Activated CD8-positive, alpha-beta T cell treated with anti-CD3 and anti-CD28 coated beads for 36 hours (primary cell): Measurements from ENCODE around the gene MGLL. TPM values are rescaled to one million over a fixed set of nuclear protein-coding genes. Genes with fewer than 3 reads are reported as not detected.

Experiments
- ATAC-seq: fragments of 200-7000 bp; cut with Tn5 transposase; one replicate; pipeline ENCODE4 v1.10.0; 2021; ENCODE audit warnings: mild to moderate bottlenecking, moderate library complexity
- CTCF ChIA-PET: fragments of 350-600 bp; sonication (Branson Sonifier 250); formaldehyde crosslinking; loops from one replicate; lab custom pipeline; 2021; ENCODE audit warnings: antibody characterized with exemption; lab: Charles Lee
- POLR2A ChIA-PET: fragments of 350-600 bp; sonication (Branson Sonifier 250); formaldehyde crosslinking; loops from one replicate; lab custom pipeline; 2021; ENCODE audit warnings: antibody characterized with exemption; lab: Charles Lee
- DNase-seq: peaks from one replicate; pipeline ENCODE4 v3.0.0-alpha.2; 2020
- H3K27ac Mint-ChIP-seq: one replicate; pipeline ENCODE4 v1.8.0; 2021; ENCODE audit warnings: mild to moderate bottlenecking, mixed read lengths
- H3K27me3 Mint-ChIP-seq: one replicate; pipeline ENCODE4 v1.8.0; 2021; ENCODE audit warnings: mixed read lengths
- H3K36me3 Mint-ChIP-seq: one replicate; pipeline ENCODE4 v1.8.0; 2021; ENCODE audit warnings: low read depth, mixed read lengths
- H3K4me1 Mint-ChIP-seq: one replicate; pipeline ENCODE4 v1.8.0; 2021; ENCODE audit warnings: low read depth, mixed read lengths
- H3K4me3 Mint-ChIP-seq: one replicate; pipeline ENCODE4 v1.8.0; 2021; ENCODE audit warnings: mild to moderate bottlenecking, moderate library complexity, mixed read lengths
- H3K9me3 Mint-ChIP-seq: one replicate; pipeline ENCODE4 v1.8.0; 2021; ENCODE audit warnings: mixed read lengths
- CTCF ChIP-seq: fragments of 200-600 bp; IDR thresholded peaks from one replicate; pipeline ENCODE4 v1.8.0; 2022; ENCODE audit warnings: antibody characterized with exemption, mild to moderate bottlenecking
- intact Hi-C: fragments of 100-400 bp; cut with micrococcal nuclease; formaldehyde crosslinking; loops from one replicate; pipeline ENCODE4 v1.10.0; 2022
- total RNA-seq, 2 experiments: library from RNA; stranded (reverse); gene quantifications; one replicate each; pipeline ENCODE4 v1.2.3, GENCODE V29; 2021

MGLL gene
- total RNA-seq, 2 experiments from 2014 or later = 1.1 to 3.1 TPM

GRCh38 chr3:127716384-127716783 is 105.9 kb downstream of the MGLL start:
- Mint-ChIP-seq H3K27me3 (peaks cover 3% of the 10 kb centered on the region), H3K4me1 (no peaks in the 10 kb centered on the region), H3K36me3 (no peaks in the 10 kb centered on the region), H3K9me3 (no peaks in the 10 kb centered on the region), H3K27ac (no peak overlapping the region), H3K4me3 (no peak overlapping the region)
- intact Hi-C loops = no loop called here
- ChIA-PET CTCF (interaction anchor here (1.0 kb wide), 1 partner anchor 21 kb away, joined by 3 read pairs; no protein-coding TSS in a partner anchor), POLR2A (no interaction called here)
- no peak for ATAC-seq
- DNase-seq = no peak
- no peak for TF ChIP-seq CTCF

DNA sequence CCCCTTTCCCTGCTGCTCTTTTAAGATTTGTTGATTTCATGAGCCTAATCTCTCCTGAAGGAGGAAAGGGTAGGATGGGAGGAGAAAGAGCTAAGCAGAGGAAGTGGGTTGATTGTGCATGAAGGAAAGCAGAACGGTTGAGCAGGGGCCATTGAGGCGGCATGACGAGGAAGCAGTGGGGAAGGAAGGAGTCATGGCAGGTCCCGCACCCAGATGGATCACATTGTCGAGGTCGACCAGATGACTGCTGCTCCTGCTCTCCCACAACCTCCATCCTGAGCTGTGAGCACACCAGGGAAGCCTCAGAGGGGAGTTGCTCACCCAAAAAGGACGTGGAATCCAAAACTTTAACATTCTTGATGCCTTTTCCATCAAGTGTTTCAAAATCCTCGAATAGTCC is 106.8 kb downstream of the MGLL start:
- Mint-ChIP-seq H3K4me3 (no peak overlapping the region), H3K27me3 (peaks cover 3% of the 10 kb centered on the region), H3K9me3 (no peaks in the 10 kb centered on the region), H3K36me3 (no peaks in the 10 kb centered on the region), H3K27ac (no peak overlapping the region), H3K4me1 (no peaks in the 10 kb centered on the region)
- TF ChIP-seq CTCF = no peak
- no peak for DNase-seq
- ChIA-PET POLR2A (no interaction called here), CTCF (interaction anchor here (1.0 kb wide), 1 partner anchor 20 kb away, joined by 3 read pairs; no protein-coding TSS in a partner anchor)
- intact Hi-C loops = no loop called here
- no peak for ATAC-seq

GRCh38 chr3:127714866-127715265 is 107.4 kb downstream of the MGLL start:
- ATAC-seq = no peak
- Mint-ChIP-seq H3K4me1 (no peaks in the 10 kb centered on the region), H3K27me3 (peaks cover 3% of the 10 kb centered on the region), H3K4me3 (no peak overlapping the region), H3K27ac (no peak overlapping the region), H3K9me3 (no peaks in the 10 kb centered on the region), H3K36me3 (no peaks in the 10 kb centered on the region)
- intact Hi-C loops = no loop called here
- ChIA-PET POLR2A (no interaction called here), CTCF (no interaction called here)
- no peak for TF ChIP-seq CTCF
- no peak for DNase-seq

GRCh38 chr3:127714125-127714571 is 108.2 kb downstream of the MGLL start:
- no peaks in the 10 kb centered on the region for H3K36me3 Mint-ChIP-seq
- TF ChIP-seq CTCF = no peak
- no peak overlapping the region for H3K4me3 Mint-ChIP-seq
- no peak for ATAC-seq
- no peak for DNase-seq
- CTCF ChIA-PET = no interaction called here
- no peaks in the 10 kb centered on the region for H3K9me3 Mint-ChIP-seq
- H3K4me1 Mint-ChIP-seq = no peaks in the 10 kb centered on the region
- peaks cover 3% of the 10 kb centered on the region for H3K27me3 Mint-ChIP-seq
- intact Hi-C loops = no loop called here
- POLR2A ChIA-PET = interaction anchor here (0.6 kb wide), 1 partner anchor 156 kb away, joined by 4 read pairs; no protein-coding TSS in a partner anchor
- H3K27ac Mint-ChIP-seq = no peak overlapping the region

GRCh38 chr3:127712881-127713771 is 109.2 kb downstream of the MGLL start:
- ATAC-seq (no peak), DNase-seq (no peak)
- POLR2A ChIA-PET = no interaction called here
- H3K27ac Mint-ChIP-seq = no peak overlapping the region
- CTCF ChIA-PET = interaction anchor here (1.0 kb wide), 1 partner anchor 18 kb away, joined by 3 read pairs; no protein-coding TSS in a partner anchor
- no peaks in the 10 kb centered on the region for H3K9me3 Mint-ChIP-seq
- H3K4me1 Mint-ChIP-seq = no peaks in the 10 kb centered on the region
- no peaks in the 10 kb centered on the region for H3K36me3 Mint-ChIP-seq
- H3K27me3 Mint-ChIP-seq = peaks cover 3% of the 10 kb centered on the region
- intact Hi-C loops = no loop called here
- H3K4me3 Mint-ChIP-seq = no peak overlapping the region
- TF ChIP-seq CTCF = no peak
